ENCODE results near the gene CXorf65.

The CXorf65 gene

DNA sequence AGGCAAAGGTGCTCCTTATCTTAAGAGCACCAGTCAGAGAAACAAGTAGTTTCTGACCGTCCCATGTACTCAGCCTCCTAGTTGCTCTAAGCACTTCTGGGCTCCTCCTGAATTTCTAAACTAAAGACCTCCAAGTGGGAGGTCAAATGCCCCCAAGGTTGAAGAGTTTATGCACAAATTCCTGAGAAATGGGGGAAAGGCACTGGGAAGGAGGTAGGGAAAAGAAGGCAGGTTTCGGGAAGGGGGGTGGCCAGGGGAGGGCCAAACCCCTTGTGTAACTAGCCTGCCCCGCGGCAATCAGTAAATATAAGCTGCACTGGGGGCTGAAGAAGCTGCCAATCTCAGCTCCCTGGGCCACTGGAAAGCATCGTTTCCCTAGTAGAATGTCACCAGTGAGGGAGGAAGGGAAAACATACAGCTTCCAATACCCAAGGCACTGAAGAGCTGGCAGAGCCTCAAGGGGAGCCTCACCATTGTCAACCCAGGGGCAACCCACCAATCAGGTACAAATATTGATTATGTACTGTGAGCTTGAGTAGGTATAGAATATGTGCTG lies 7.5 kb downstream of the CXorf65 start:
- no peak for FAIRE-seq
- TF ChIP-seq, protein P1, sequence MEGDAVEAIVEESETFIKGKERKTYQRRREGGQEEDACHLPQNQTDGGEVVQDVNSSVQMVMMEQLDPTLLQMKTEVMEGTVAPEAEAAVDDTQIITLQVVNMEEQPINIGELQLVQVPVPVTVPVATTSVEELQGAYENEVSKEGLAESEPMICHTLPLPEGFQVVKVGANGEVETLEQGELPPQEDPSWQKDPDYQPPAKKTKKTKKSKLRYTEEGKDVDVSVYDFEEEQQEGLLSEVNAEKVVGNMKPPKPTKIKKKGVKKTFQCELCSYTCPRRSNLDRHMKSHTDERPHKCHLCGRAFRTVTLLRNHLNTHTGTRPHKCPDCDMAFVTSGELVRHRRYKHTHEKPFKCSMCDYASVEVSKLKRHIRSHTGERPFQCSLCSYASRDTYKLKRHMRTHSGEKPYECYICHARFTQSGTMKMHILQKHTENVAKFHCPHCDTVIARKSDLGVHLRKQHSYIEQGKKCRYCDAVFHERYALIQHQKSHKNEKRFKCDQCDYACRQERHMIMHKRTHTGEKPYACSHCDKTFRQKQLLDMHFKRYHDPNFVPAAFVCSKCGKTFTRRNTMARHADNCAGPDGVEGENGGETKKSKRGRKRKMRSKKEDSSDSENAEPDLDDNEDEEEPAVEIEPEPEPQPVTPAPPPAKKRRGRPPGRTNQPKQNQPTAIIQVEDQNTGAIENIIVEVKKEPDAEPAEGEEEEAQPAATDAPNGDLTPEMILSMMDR (IDR thresholded peaks at IDR 0.05; ENCODE audit: insufficient read depth, missing control alignments) = no peak
- DNase-seq (ENCODE audit: insufficient read length, low spot score) = no peak

DNA sequence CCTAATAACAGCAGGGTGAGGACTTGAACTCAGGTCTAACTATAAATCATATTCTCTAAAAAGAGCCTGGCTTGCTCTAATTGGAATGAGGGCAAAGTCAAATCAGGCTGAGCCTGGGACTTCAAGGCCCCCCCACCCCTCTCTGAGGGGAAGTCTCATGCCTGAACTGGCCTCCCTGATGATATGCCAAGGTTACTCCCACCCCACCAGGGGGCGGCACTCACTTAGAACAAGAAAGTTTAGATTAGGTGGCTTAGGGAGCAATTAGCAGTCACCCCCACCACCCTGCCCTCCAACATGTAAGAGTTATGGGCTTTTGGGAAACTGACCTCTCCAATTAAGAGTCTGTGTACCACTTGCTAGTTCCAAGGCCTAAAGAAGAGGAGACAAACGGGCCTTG lies 8.2 kb downstream of the CXorf65 start:
- DNase-seq (ENCODE audit: insufficient read length, low spot score) = no peak
- TF ChIP-seq, protein P1 (IDR thresholded peaks at IDR 0.05; ENCODE audit: insufficient read depth, missing control alignments) = peak; percentile 38

DNA sequence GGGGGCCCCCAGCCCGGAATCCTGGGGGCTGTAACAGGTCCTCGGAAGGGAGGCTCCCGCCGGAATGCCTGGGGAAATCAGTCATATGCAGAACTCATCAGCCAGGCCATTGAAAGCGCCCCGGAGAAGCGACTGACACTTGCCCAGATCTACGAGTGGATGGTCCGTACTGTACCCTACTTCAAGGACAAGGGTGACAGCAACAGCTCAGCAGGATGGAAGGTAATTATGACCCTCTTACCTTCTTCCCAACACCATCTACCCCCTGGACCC lies 9.8 kb downstream of the CXorf65 start:
- FAIRE-seq (no peak), DNase-seq (ENCODE audit: insufficient read length, low spot score) (no peak)
- TF ChIP-seq, protein P1 (IDR thresholded peaks at IDR 0.05; ENCODE audit: insufficient read depth, missing control alignments) = no peak

More for the DNA sequence above, 8.2 kb downstream of the CXorf65 start:
- FAIRE-seq = no peak

DNA sequence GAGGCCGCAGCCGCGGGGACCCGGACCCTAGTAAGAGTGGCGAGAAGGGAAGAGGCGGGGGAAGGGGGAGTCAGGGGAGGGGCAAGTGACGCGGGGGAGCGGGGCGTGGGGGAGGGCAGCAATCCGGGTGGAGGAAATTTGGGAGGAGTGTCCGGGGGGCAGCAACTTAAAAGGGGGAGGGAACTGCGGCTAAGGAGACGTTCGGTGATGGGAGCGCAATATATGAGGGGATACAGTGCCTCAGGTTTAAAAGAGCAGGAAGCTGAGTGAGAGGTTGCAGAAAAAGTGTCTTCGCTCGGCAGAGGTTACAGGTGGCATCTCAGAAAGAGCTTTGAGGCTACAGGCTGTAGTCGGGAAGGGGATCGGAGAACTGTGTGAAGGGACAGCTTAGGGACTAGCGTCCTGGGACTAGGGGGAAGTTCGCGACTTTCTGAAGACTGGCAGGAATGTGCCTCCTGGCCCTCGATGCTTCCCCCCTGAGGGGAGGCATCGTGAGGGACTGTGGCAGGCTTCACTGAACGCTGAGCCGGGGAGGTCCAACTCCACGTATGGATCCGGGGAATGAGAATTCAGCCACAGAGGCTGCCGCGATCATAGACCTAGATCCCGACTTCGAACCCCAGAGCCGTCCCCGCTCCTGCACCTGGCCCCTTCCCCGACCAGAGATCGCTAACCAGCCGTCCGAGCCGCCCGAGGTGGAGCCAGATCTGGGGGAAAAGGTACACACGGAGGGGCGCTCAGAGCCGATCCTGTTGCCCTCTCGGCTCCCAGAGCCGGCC lies 10.4 kb downstream of the CXorf65 start:
- TF ChIP-seq, protein P1 (IDR thresholded peaks at IDR 0.05; ENCODE audit: insufficient read depth, missing control alignments) = no peak
- no peak for FAIRE-seq

DNA sequence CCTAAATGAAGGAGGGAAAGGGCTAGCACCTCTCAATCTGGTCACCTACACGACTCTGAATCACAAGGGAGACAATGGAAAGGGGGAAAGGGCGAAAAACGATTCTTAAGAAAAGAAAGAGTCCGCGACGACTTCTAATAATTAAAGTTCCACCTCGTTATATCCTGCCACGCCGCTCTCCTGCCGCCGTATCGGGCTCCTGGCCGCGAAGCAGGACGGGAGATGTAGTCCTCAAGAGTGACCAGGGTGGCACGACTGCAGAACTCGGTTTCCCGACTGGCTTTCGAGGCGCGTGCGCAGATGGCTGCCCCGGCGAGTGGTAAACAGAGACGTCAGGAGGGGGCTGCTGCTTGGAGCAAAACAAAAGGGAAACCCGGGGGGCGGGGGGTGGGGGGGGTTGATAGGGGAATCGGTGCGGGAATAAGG lies 11.0 kb downstream of the CXorf65 start, which contains the start of gene FOXO4:
TSS of gene FOXO4 (plus strand) at position 297 of the 426 bp plus-strand sequence. CDS start 678 bp downstream, outside the sequence.
- DNase-seq (ENCODE audit: insufficient read length, low spot score) (peak; percentile 71), FAIRE-seq (no peak)
- TF ChIP-seq, protein P1 (IDR thresholded peaks at IDR 0.05; ENCODE audit: insufficient read depth, missing control alignments) = no peak

More for the DNA sequence above, 10.4 kb downstream of the CXorf65 start:
- DNase-seq (ENCODE audit: insufficient read length, low spot score) = peak; percentile 32

DNA sequence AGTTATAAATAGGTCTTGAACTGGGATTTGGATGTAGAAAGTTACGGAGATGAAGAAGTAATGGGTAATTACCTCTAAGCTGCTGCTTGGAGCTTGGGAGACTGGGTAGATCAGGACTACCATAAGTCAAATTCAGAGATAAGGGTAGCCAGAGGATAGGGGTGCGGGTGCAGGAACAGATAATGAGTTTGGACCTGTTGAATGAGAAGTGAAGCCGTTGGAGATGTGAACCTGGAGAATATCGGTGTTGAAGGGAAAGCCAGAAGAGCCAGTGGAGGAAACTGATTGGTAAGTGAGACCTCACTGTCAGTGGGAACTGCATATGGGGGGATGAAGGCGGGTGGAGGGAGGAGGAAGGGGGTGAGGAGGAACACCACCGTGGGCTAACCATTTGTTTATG lies 11.5 kb downstream of the CXorf65 start:
- TF ChIP-seq, protein P1 (IDR thresholded peaks at IDR 0.05; ENCODE audit: insufficient read depth, missing control alignments) = no peak
- no peak for DNase-seq (ENCODE audit: insufficient read length, low spot score)
- FAIRE-seq = no peak

DNA sequence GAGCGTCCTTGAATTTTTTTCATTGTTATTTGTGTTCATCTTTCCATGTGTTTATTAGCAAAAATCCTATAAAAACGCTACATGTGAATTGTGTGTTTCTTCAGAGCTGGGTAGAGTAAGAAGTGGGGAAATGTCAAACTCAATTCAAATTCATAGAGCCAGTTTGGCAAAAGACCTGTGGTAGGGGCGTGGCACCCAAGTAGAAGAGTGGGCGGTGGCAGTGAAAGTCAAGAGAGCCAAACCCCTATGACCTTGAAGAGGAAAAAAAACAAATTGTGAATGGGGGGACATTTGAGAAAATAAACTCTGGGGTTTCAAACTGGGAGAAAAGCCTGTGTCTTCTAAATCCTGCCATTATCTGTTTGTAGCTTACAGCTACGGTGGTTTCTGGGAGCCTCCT lies 15.3 kb downstream of the CXorf65 start:
- no peak for FAIRE-seq
- DNase-seq (ENCODE audit: insufficient read length, low spot score) = no peak
- TF ChIP-seq, protein P1 (IDR thresholded peaks at IDR 0.05; ENCODE audit: insufficient read depth, missing control alignments) = no peak
